Left renal pelvis (tissue), 4 donors: Measurements from ENCODE around the gene CISD3. TPM values are rescaled to one million over a fixed set of nuclear protein-coding genes. Genes with fewer than 3 reads are reported as not detected.

Experiments used
- DNase-seq, 4 donors: peaks; one replicate each; pipeline ENCODE4 v3.0.0-alpha.2; 2013; ENCODE audit warnings: low read depth in 4 of 4, low spot score in 3 of 4
- polyA plus RNA-seq, 4 donors: library from polyadenylated mRNA; unstranded; fragments of 120-200 nt; gene quantifications; one replicate each; pipeline ENCODE4 v1.2.1, GENCODE V29; 2013; ENCODE audit not compliant: insufficient read length in 4 of 4

CISD3 gene
- polyA plus RNA-seq, 4 donors, result 10.3 to 15.4 (median 11.3) TPM

DNA sequence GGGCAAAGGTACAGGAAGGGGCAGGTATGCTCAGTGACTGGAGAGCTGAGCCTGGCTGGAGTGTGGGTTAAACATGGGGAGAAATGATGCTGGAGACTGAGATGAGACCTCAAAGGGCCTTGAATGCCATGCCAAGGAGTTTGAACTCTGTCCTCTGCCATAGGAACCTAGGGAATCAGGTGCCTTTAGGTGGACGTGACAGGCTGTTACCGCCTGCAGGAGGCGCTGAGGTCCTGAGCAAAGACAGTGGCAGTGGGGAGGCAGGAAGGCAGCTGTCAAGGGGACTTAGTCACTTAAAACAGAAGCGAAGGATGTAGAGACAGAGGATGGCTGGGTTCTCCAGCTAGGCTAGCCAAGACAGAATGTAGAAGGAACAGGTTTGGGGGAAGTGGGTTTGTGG, 31.5 kb downstream of the CISD3 start:
- DNase-seq, result no peak

DNA sequence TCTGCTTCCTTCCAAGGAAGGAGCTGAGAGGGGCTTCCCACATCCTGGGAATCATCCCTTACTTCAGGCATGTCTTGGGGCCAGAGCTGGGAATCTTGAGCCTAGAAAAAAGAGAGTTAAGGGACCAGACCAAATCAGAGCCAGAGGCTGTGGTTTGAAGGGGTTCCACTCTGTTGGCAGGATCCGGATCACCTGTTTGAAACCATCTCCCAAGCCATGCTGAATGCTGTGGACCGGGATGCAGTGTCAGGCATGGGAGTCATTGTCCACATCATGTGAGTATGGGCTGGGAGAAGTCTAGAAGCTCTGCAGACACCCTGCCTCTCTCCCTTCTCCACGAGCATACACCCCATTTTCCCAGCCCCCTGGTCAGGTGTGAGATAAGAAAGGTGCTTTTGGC, 32.1 kb downstream of the CISD3 start:
- no peak for DNase-seq

DNA sequence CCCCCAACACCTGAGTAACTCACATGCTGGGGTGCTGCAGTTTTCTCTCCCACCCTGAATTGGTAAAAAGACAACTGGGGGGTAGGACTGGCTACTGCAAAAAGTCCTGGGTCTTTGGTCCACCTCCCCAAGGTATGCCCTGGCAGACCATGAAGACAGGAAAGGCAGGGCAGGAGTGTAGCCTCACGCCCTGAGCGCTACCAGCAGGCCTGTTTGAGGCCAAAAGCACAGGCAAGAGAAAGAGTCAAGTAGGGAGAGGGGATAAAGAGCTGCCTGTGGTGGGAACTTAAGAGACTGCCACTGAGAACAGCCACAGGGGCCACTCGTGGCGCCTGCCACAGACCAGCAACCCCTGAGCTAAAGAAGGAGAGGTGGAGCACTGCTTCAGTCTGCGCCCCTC, 36.2 kb downstream of the CISD3 start:
- DNase-seq, result no peak

DNA sequence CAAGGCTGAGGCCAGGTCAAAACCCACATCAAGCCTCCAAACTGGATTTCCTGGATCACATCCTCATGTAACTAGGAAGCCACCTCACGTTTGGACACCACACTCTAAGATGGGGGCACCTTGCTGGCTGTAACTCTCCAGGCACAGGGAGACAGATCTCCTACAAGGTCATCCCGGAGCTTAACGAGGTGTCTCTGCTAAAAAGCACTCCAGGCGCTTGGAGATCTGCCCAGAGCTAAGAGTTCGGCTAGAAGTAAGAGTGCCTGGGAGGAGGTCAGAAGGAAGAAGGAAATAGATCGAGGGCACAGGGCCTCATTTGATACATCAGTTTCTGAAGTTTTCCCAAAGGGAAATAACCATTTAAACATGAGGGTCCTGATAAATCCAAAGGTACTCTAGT, 38.3 kb downstream of the CISD3 start:
- no peak for DNase-seq

DNA sequence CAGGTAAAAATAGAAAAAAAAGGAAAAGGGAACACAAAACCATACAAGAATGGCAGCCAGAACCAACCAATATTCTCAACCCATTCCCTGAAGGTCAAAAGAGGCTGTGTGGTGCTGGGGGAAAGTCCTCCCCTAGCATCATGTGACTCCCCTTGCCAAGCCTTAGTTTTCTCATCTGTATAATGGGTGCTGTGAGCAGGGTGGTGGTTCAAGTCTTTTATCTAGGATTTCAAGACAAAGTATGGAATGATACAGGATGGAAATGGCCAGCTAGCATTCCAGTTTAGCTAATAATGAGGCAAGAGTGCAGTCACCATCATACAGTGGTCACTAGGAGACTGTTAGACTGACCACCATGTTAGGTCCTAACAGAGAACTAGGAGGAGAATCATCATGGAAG, 43.1 kb downstream of the CISD3 start:
- DNase-seq, result no peak

DNA sequence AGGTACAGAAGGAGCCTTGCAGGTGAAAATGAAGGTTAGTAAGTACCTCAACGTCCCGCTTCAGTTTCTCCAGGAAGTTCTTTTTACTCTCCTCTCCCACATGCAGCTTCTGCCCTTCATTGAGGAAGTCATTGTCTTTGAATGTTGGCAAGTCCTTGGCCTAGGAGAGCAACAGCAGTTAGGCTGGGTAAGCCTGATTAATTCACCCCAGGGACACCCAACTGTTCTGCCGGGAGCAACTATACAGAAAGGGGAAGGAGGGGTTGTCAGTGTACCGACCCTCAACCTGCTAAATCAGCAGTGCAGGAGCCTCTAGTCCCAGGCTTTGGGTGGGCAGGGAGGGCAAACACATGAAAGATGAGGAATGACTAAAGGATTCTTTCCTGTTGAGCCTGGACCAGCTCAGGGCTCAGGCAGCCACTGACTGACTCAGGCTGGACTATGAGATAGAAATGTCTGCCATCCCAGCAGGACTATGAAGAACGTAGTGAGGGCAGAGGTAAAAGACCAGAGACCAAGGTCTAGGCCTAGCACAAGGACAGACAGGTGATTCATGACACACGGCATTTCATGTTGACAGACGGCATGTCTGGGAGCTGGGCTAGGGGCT, 47.6 kb downstream of the CISD3 start:
- no peak for DNase-seq

DNA sequence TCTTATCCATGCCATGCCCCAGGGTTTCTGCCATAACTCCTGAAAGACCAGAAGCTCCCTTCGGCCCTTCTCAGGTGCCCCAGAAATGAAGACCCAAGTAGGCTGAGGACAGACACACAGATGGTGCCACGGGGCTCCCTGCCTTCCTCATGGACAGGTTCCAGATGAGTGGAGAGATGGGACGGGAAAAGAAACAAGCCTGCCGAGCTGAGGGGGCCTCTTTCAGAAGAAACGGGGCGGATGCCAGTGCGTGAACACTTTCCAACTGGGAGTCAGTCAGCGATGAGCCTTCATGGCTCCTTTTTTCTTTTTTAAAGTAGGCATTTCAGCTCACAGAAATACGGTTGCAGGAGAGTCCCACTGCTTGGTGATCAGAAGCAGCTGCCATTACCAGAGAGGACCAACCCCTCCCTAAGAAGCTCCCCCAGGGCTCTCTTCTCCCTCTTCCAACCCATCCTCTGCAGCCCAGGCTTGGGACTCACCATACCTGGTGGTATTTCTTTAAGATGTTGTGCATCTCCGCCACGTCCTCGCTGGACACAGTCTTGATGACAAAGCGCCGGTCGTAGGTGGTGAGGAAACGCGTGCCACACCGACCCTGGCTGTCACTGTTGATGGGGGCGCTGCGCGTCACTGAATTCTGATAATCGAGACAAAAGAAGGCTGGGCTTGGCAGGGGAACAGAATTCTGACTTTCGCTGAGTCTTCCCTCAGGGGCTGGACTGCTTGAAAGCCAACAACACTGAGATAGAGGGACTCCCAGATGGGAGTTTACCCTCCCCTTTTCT, 50.0 kb downstream of the CISD3 start:
- no peak for DNase-seq

DNA sequence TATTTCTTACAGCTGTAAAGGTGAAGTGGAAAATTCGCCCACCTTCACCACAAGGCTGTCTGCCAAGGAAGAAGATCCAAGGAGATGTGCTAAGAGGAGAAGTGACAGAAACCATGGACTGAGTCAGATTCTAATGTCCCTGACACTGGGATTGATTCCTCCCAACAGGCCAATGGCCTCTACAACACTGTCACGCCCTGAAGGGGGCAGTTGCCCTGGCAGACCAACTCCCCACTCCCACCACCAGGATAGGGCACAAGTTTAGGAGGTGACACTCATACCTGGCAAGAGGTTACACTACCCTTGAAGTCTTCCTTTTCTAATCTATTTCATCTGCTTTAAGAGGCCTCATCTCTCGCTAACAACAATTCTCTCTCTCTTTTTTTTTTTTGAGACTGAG, 53.1 kb downstream of the CISD3 start:
- DNase-seq, result no peak

Other genes starting within 250 kb of the CISD3 start
- 1 to 10 TPM; 3.0 to 6.2 (median 4.9) TPM for gene SRCIN1, start 124.4 kb upstream of the CISD3 start, polyA plus RNA-seq
- gene EPOP, start 55.4 kb upstream of the CISD3 start, polyA plus RNA-seq, result 1 to 10 TPM; 1.1 to 1.6 (median 1.4) TPM
- 100 to 1,000 TPM in 1 of 4 donors, 10 to 100 TPM in 3; 64.1 to 137 (median 91.3) TPM for gene MLLT6, start 25.1 kb upstream of the CISD3 start, polyA plus RNA-seq
- 100 to 1,000 TPM in 1 of 4 donors, 10 to 100 TPM in 3; 71.4 to 103 (median 83.1) TPM for gene PCGF2, start 18.0 kb downstream of the CISD3 start, polyA plus RNA-seq
- 100 to 1,000 TPM in 3 of 4 donors, 10 to 100 TPM in 1; 77.4 to 124 (median 113) TPM for gene PSMB3, start 22.4 kb downstream of the CISD3 start, polyA plus RNA-seq
- 10 to 100 TPM; 77.9 to 81.5 (median 79.8) TPM for gene PIP4K2B, start 69.2 kb downstream of the CISD3 start, polyA plus RNA-seq
- 10 to 100 TPM; 22.1 to 30.5 (median 24.9) TPM for gene CWC25, start 95.0 kb downstream of the CISD3 start, polyA plus RNA-seq
- 1,000 to 10,000 TPM; 2,352 to 3,215 (median 2,597) TPM for gene RPL23, start 123.4 kb downstream of the CISD3 start, polyA plus RNA-seq
- 100 to 1,000 TPM; 140 to 149 (median 146) TPM for gene LASP1, start 139.7 kb downstream of the CISD3 start, polyA plus RNA-seq
- not detected for gene FBXO47, start 237.1 kb downstream of the CISD3 start, polyA plus RNA-seq